T-cell (primary cell): ENCODE results near the gene AGPAT2. TPM values are rescaled to one million over a fixed set of nuclear protein-coding genes. Genes with fewer than 3 reads are reported as not detected.

ENCODE experiments used
- ATAC-seq, 4 experiments: fragments of 200-7000 bp in 3 of 4; fragments of 150-1000 bp in 1 of 4; cut with Tn5 transposase; replicated peaks in 1 of 4; 1 replicate in 3 of 4; 2 replicates in 1 of 4; pipeline ENCODE4 v1.10.0; 2021; ENCODE audit warnings: moderate library complexity in 3 of 4, mild to moderate bottlenecking in 2 of 4, moderate number of reproducible peaks in 1 of 4
- CTCF ChIA-PET, 2 donors: fragments of 300-600 bp; sonication (Branson Sonifier 250); formaldehyde crosslinking; loops; one replicate each; lab custom pipeline; 2022; ENCODE audit warnings: antibody characterized with exemption in 2 of 2; lab: Charles Lee
- POLR2A ChIA-PET, 2 donors: fragments of 300-600 bp; sonication (Branson Sonifier 250); formaldehyde crosslinking; loops; one replicate each; lab custom pipeline; 2022; ENCODE audit warnings: antibody characterized with exemption in 2 of 2; lab: Charles Lee
- DNase-seq, 35 experiments: peaks; one replicate each; pipeline versions ENCODE4 v3.0.0 to v3.0.0-alpha.2; 2013 to 2023
- H3K27ac ChIP-seq: one replicate; pipeline ENCODE4 v1.5.1; 2013; ENCODE audit warnings: low read length
- H3K27me3 ChIP-seq, 2 experiments: replicated peaks in 1 of 2; 1 replicate in 1 of 2; 2 replicates in 1 of 2; pipeline versions ENCODE4 v1.6.1 to v1.7.0; 2013; ENCODE audit warnings: low read length in 1 of 2, mixed read lengths in 1 of 2; ENCODE audit not compliant: control insufficient read depth in 2 of 2, insufficient read depth in 2 of 2; ENCODE audit errors: extremely low read depth in 1 of 2
- H3K36me3 ChIP-seq, 2 donors: 1 replicate in 1 of 2; 2 replicates in 1 of 2; pipeline versions ENCODE4 v1.6.1 to v1.7.0; 2013; ENCODE audit warnings: low read length in 1 of 2; ENCODE audit not compliant: control insufficient read depth in 2 of 2, insufficient read depth in 1 of 2; ENCODE audit errors: extremely low read depth in 1 of 2
- H3K4me1 ChIP-seq, 2 experiments: 1 replicate in 1 of 2; 2 replicates in 1 of 2; pipeline versions ENCODE4 v1.6.1 to v1.7.0; 2013; ENCODE audit warnings: low read length in 2 of 2, mixed read lengths in 1 of 2; ENCODE audit not compliant: insufficient read depth in 2 of 2, control insufficient read depth in 1 of 2; ENCODE audit errors: extremely low read depth in 1 of 2
- H3K4me3 ChIP-seq, 2 donors: 1 replicate in 1 of 2; 2 replicates in 1 of 2; pipeline versions ENCODE4 v1.5.1 to v1.7.0; 2013; ENCODE audit warnings: mild to moderate bottlenecking in 2 of 2, low read length in 1 of 2, moderate library complexity in 1 of 2; ENCODE audit not compliant: control insufficient read depth in 1 of 2; ENCODE audit errors: extremely low read depth in 1 of 2
- H3K9me3 ChIP-seq: 2 replicates; pipeline ENCODE4 v1.7.0; 2013
- H3K27ac Mint-ChIP-seq, 2 donors: one replicate each; pipeline ENCODE4 v1.8.0; 2020 to 2021; ENCODE audit warnings: mild to moderate bottlenecking in 2 of 2, mixed read lengths in 2 of 2
- H3K27me3 Mint-ChIP-seq, 2 donors: one replicate each; pipeline ENCODE4 v1.8.0; 2021 to 2022; ENCODE audit warnings: mixed read lengths in 2 of 2
- H3K36me3 Mint-ChIP-seq: one replicate; pipeline ENCODE4 v1.8.0; 2021; ENCODE audit warnings: mixed read lengths
- H3K4me1 Mint-ChIP-seq, 3 donors: one replicate each; pipeline ENCODE4 v1.8.0; 2020 to 2022; ENCODE audit warnings: mixed read lengths in 3 of 3, mild to moderate bottlenecking in 1 of 3
- H3K4me3 Mint-ChIP-seq, 3 donors: one replicate each; pipeline ENCODE4 v1.8.0; 2020 to 2022; ENCODE audit warnings: mild to moderate bottlenecking in 3 of 3, mixed read lengths in 3 of 3, moderate library complexity in 3 of 3
- H3K9me3 Mint-ChIP-seq, 3 donors: one replicate each; pipeline ENCODE4 v1.8.0; 2020 to 2022; ENCODE audit warnings: mixed read lengths in 3 of 3
- WGBS: methylation state at CpG from one replicate; pipeline ENCODE4 v1.1.5; 2013; ENCODE audit warnings: missing lambda C conversion rate; ENCODE audit not compliant: insufficient coverage; 5-methylcytosine and 5-hydroxymethylcytosine counted together
- total RNA-seq, 35 experiments: library from RNA in 6 of 35; stranded (reverse) in 6 of 35; fragments of 120-200 nt in 1 of 35; gene quantifications; one replicate each; pipeline versions ENCODE4 v1.2.1 to v1.2.4 and lab custom pipeline; 2013 to 2026

Gene AGPAT2
- total RNA-seq, 5 donors from 2014 or later (not counting 1 experiment from before 2014, with no cell fraction given): 6.5 to 13.0 (median 12.1) TPM

DNA sequence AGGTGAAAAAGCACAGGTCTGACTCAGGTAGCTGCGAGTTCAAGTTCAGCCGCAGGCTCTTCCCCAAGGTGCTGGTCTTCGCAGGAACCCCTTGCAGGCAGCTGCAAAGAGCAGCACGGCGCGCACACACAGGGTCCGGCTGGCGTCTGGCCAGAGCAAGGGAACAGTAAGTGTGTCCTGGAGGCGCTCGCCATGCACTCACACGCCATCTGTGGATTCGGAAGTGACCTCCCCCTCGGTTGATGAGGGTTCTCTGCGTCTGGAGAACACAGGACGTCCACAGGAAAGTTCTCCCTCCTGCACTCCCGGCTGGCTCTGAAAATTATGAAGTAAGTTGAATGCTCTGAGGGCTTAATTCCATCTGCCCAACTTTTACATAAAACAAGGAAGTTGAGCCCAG is 38.5 kb downstream of the AGPAT2 start:
- CTCF ChIA-PET: no interaction called here
- Mint-ChIP-seq H3K36me3 (no peaks in the 10 kb centered on the region), H3K9me3 (no peaks in the 10 kb centered on the region), H3K27me3 (peaks cover 16 to 33% of the 10 kb centered on the region in 2 donors), H3K4me3 (no peak overlapping the region), H3K27ac (no peak overlapping the region), H3K4me1 (peaks cover 0 to 3% (median 0%) of the 10 kb centered on the region in 3 donors)
- ATAC-seq (no peak), DNase-seq (no peak)
- H3K4me3 ChIP-seq: no peak overlapping the region
- H3K27ac ChIP-seq: no peak overlapping the region
- peaks cover 2 to 20% of the 10 kb centered on the region in 2 experiments for H3K4me1 ChIP-seq
- H3K36me3 ChIP-seq: no peaks in the 10 kb centered on the region
- peaks cover 0 to 79% of the 10 kb centered on the region in 2 experiments for H3K27me3 ChIP-seq
- POLR2A ChIA-PET: no interaction called here
- 41% methylated on average over 12 of the region's 16 CpGs for WGBS
- H3K9me3 ChIP-seq: no peaks in the 10 kb centered on the region

- no peak overlapping the region for H3K27ac Mint-ChIP-seq
Measured at GRCh38 chr9:136646827-136647711, 40.2 kb downstream of the AGPAT2 start.

DNA sequence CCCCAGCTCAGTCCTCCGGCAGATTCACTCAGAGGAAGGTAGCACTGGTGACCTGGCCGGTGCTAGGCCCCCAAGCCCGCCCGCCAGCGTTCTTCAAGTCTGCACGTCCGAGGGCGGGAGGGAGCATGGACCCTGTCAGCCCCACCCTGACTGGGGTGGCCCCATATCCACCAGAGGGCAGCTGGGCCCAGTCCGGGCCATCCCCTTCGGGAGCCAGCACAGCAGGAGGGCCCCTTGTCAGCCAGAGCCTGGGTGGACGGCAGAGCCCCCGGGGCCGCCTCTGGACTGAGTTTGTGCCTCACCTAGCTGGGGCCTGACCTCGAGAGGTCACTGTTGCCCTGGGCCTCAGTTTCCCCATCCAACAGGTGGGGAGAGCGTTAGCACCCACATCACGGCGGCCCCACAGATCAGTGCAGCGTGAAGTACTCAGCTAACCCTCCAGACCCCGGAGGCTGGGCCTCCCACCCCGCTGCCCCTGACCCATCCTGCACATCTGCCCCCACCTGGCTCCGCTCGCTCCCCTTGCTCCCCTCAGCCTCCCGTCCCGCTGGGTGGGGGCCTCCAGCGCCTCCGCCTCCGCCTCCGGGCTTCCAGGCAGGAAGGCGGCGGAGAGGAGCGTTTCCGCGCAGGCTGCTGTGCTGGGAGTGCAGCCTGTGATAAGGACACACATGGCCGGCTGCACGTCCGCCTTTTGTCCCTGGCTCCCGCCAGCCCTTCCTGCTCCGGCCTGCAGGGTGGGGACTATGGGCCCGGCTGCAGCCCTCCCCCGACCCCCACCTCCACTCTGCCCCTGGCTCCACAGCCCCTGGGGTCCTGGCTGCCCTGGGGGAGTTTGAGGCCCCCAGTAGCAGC is 41.1 kb downstream of the AGPAT2 start:
- ChIA-PET CTCF (no interaction called here), POLR2A (interaction anchor here in 1 of 2 donors (0.6 to 0.7 kb wide), 2 partner anchors 21 to 67 kb away, joined by 3 to 4 read pairs; no protein-coding TSS in a partner anchor)
- no peaks in the 10 kb centered on the region for H3K36me3 ChIP-seq
- Mint-ChIP-seq H3K4me1 (peaks cover 0 to 7% (median 0%) of the 10 kb centered on the region in 3 donors), H3K9me3 (no peaks in the 10 kb centered on the region), H3K27me3 (peaks cover 8 to 29% of the 10 kb centered on the region in 2 donors), H3K27ac (no peak overlapping the region), H3K4me3 (no peak overlapping the region), H3K36me3 (no peaks in the 10 kb centered on the region)
- H3K9me3 ChIP-seq: no peaks in the 10 kb centered on the region
- peaks cover 0 to 81% of the 10 kb centered on the region in 2 experiments for H3K27me3 ChIP-seq
- WGBS: 46% methylated on average over 33 of the region's 40 CpGs
- peaks cover 2 to 20% of the 10 kb centered on the region in 2 experiments for H3K4me1 ChIP-seq
- H3K27ac ChIP-seq: no peak overlapping the region
- H3K4me3 ChIP-seq: no peak overlapping the region
- DNase-seq (no peak), ATAC-seq (no peak)

More at GRCh38 chr9:136646827-136647711, 40.2 kb downstream of the AGPAT2 start:
- CTCF ChIA-PET: no interaction called here
- no peak for ATAC-seq
- H3K4me1 ChIP-seq: peaks cover 2 to 20% of the 10 kb centered on the region in 2 experiments
- no peak overlapping the region for H3K27ac ChIP-seq
- H3K36me3 ChIP-seq: no peaks in the 10 kb centered on the region
- no peak for DNase-seq
- H3K9me3 Mint-ChIP-seq: no peaks in the 10 kb centered on the region
- peaks cover 0 to 76% of the 10 kb centered on the region in 2 experiments for H3K27me3 ChIP-seq
- peaks cover 11 to 33% of the 10 kb centered on the region in 2 donors for H3K27me3 Mint-ChIP-seq
- no peaks in the 10 kb centered on the region for H3K9me3 ChIP-seq
- no peak overlapping the region for H3K4me3 Mint-ChIP-seq
- no peaks in the 10 kb centered on the region for H3K36me3 Mint-ChIP-seq
- no peak overlapping the region for H3K4me3 ChIP-seq
- WGBS: 49% methylated on average over 12 of the region's 29 CpGs
- POLR2A ChIA-PET: interaction anchor here in 1 of 2 donors (0.6 to 0.7 kb wide), 2 partner anchors 22 to 68 kb away, joined by 3 to 4 read pairs; no protein-coding TSS in a partner anchor
- peaks cover 0 to 7% (median 0%) of the 10 kb centered on the region in 3 donors for H3K4me1 Mint-ChIP-seq

- WGBS: 51% methylated on average over 14 of the region's 18 CpGs
- ChIA-PET CTCF (no interaction called here), POLR2A (no interaction called here)
- Mint-ChIP-seq H3K27me3 (peaks cover 8 to 29% of the 10 kb centered on the region in 2 donors), H3K36me3 (no peaks in the 10 kb centered on the region), H3K4me3 (no peak overlapping the region), H3K4me1 (peaks cover 0 to 7% (median 0%) of the 10 kb centered on the region in 3 donors), H3K27ac (no peak overlapping the region), H3K9me3 (no peaks in the 10 kb centered on the region)
- ATAC-seq: no peak
- no peak overlapping the region for H3K27ac ChIP-seq
- peaks cover 0 to 84% of the 10 kb centered on the region in 2 experiments for H3K27me3 ChIP-seq
- no peaks in the 10 kb centered on the region for H3K9me3 ChIP-seq
- no peaks in the 10 kb centered on the region for H3K36me3 ChIP-seq
- no peak overlapping the region for H3K4me3 ChIP-seq
- no peak for DNase-seq
- H3K4me1 ChIP-seq: peaks cover 2 to 20% of the 10 kb centered on the region in 2 experiments
Measured at GRCh38 chr9:136645352-136645902, 41.8 kb downstream of the AGPAT2 start.

- Histone ChIP-seq H3K4me1 (peaks cover 2 to 20% of the 10 kb centered on the region in 2 experiments), H3K27me3 (peaks cover 0 to 81% of the 10 kb centered on the region in 2 experiments), H3K4me3 (no peak overlapping the region), H3K9me3 (no peaks in the 10 kb centered on the region), H3K27ac (no peak overlapping the region), H3K36me3 (no peaks in the 10 kb centered on the region)
- ChIA-PET POLR2A (no interaction called here), CTCF (interaction anchor here in 1 of 2 donors (0.7 kb wide), 1 partner anchor 58 kb away, joined by 3 read pairs; no protein-coding TSS in a partner anchor)
- H3K4me1 Mint-ChIP-seq: peaks cover 0 to 7% (median 0%) of the 10 kb centered on the region in 3 donors
- H3K27ac Mint-ChIP-seq: no peak overlapping the region
- H3K36me3 Mint-ChIP-seq: no peaks in the 10 kb centered on the region
- no peak overlapping the region for H3K4me3 Mint-ChIP-seq
- DNase-seq: peak in 27 of 35 experiments; percentile 36 to 80 (median 68)
- H3K27me3 Mint-ChIP-seq: peaks cover 8 to 31% of the 10 kb centered on the region in 2 donors
- no peaks in the 10 kb centered on the region for H3K9me3 Mint-ChIP-seq
- ATAC-seq: peak; percentile 5 to 94 (median 88)
- 10% methylated on average over 24 of the region's 30 CpGs for WGBS
Measured at GRCh38 chr9:136644593-136645351, 42.5 kb downstream of the AGPAT2 start.
